Activated effector memory CD4-positive, alpha-beta T cell treated with anti-CD3 and anti-CD28 coated beads, Interleukin-2, amount 50 U/mL, for 16 hours (primary cell): ENCODE results near the gene CADPS2.

ENCODE experiments used
- DNase-seq: peaks from one replicate; pipeline ENCODE4 v3.0.0-alpha.2; 2020

CADPS2 gene

GRCh38 chr7:122584676-122585251 is 301.5 kb downstream of the CADPS2 start:
- no peak for DNase-seq

- DNase-seq = no peak
Measured at GRCh38 chr7:122578350-122578749, 307.9 kb downstream of the CADPS2 start.

- DNase-seq = no peak
Measured at GRCh38 chr7:122577449-122578003, 308.7 kb downstream of the CADPS2 start.

GRCh38 chr7:122572706-122573105 is 313.6 kb downstream of the CADPS2 start:
- no peak for DNase-seq

- DNase-seq = no peak
Measured at GRCh38 chr7:122561326-122561725, 324.9 kb downstream of the CADPS2 start.

- DNase-seq = no peak
Measured at GRCh38 chr7:122556873-122557542, 329.3 kb downstream of the CADPS2 start.

- DNase-seq = no peak
Measured at GRCh38 chr7:122556219-122556618, 330.0 kb downstream of the CADPS2 start.

- DNase-seq = no peak
Measured at GRCh38 chr7:122553761-122554160, 332.5 kb downstream of the CADPS2 start.

GRCh38 chr7:122552769-122553168 is 333.5 kb downstream of the CADPS2 start:
- no peak for DNase-seq

GRCh38 chr7:122550545-122550944 is 335.7 kb downstream of the CADPS2 start:
- no peak for DNase-seq

GRCh38 chr7:122549578-122549977 is 336.7 kb downstream of the CADPS2 start:
- DNase-seq = no peak

- no peak for DNase-seq
Measured at GRCh38 chr7:122546496-122546895, 339.8 kb downstream of the CADPS2 start.

GRCh38 chr7:122544463-122544862 is 341.8 kb downstream of the CADPS2 start:
- DNase-seq = no peak

GRCh38 chr7:122543891-122544290 is 342.4 kb downstream of the CADPS2 start:
- no peak for DNase-seq

- DNase-seq = no peak
Measured at GRCh38 chr7:122543166-122543565, 343.1 kb downstream of the CADPS2 start.

GRCh38 chr7:122535086-122535485 is 351.2 kb downstream of the CADPS2 start:
- DNase-seq = no peak

GRCh38 chr7:122532406-122533269 is 353.6 kb downstream of the CADPS2 start:
- no peak for DNase-seq

GRCh38 chr7:122528879-122529481 is 357.3 kb downstream of the CADPS2 start:
- no peak for DNase-seq

- DNase-seq = no peak
Measured at GRCh38 chr7:122525355-122525754, 360.9 kb downstream of the CADPS2 start.

GRCh38 chr7:122521767-122522166 is 364.5 kb downstream of the CADPS2 start:
- DNase-seq = no peak

GRCh38 chr7:122520971-122521555 is 365.2 kb downstream of the CADPS2 start:
- no peak for DNase-seq

GRCh38 chr7:122518488-122518887 is 367.8 kb downstream of the CADPS2 start:
- DNase-seq = no peak

GRCh38 chr7:122517576-122517975 is 368.7 kb downstream of the CADPS2 start:
- DNase-seq = no peak
